ENCODE measurements around the gene UGT8.

The UGT8 gene

DNA sequence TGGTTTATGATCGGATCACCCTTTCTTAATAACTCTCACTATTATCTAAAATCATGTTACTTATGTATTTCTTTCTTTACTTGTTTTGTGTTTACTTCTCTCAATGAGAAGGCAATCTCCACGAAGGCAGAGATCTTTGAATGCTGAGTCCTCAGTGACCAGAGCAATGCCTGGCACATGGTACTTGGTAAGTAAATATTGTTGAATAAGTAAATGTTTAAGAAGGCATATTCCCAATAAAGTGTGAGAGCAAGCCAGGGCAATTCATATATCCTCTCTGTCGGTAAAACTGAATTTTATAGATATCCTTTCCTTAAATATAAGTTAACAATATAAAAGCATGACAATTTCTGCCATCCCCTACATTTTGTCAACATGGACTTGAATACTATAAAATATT lies 94.4 kb downstream of the UGT8 start:
- Mint-ChIP-seq H3K36me3 (no peaks in the 10 kb centered on the region), H3K9me3 (no peaks in the 10 kb centered on the region), H3K4me3 (no peak overlapping the region), H3K27ac (no peak overlapping the region), H3K27me3 (no peaks in the 10 kb centered on the region), H3K4me1 (no peaks in the 10 kb centered on the region)
- no peak for DNase-seq
- CTCF ChIA-PET: no interaction called here

GRCh38 chr4:114694770-114695169 lies 96.2 kb downstream of the UGT8 start:
- CTCF ChIA-PET: interaction anchor here (1.0 to 1.5 kb wide), 3 partner anchors 113 to 1299 kb away, joined by 3 to 8 read pairs (median 3); no protein-coding TSS in a partner anchor
- H3K27me3 Mint-ChIP-seq: no peaks in the 10 kb centered on the region
- no peak for DNase-seq

DNA sequence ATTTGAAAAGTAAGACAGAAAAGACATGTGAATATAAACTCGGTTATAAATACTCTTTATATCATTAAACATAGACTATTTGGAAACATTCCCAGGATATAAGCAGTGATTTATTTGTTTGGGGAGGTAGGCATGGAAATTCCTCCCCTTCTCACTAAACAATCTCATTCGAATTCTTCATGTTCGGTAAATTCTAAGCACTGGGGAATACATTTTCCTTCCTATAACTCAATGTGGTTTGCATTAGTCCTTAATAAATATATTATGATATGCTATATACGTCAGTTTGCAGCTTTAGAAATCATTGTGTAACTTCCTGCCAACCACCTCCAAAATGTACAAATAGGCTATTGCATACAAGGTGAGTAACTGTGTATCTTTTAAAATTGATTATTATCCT lies 99.6 kb downstream of the UGT8 start:
- no peaks in the 10 kb centered on the region for H3K36me3 Mint-ChIP-seq
- CTCF ChIA-PET: interaction anchor here (0.9 kb wide), 1 partner anchor 47 kb away, joined by 3 read pairs; no protein-coding TSS in a partner anchor
- H3K9me3 Mint-ChIP-seq: no peaks in the 10 kb centered on the region
- no peak overlapping the region for H3K4me3 Mint-ChIP-seq
- DNase-seq: no peak
- H3K27ac Mint-ChIP-seq: no peak overlapping the region
- no peaks in the 10 kb centered on the region for H3K4me1 Mint-ChIP-seq
- no peaks in the 10 kb centered on the region for H3K27me3 Mint-ChIP-seq

More at GRCh38 chr4:114694770-114695169, 96.2 kb downstream of the UGT8 start:
- Mint-ChIP-seq H3K27ac (no peak overlapping the region), H3K4me1 (no peaks in the 10 kb centered on the region), H3K36me3 (no peaks in the 10 kb centered on the region), H3K9me3 (no peaks in the 10 kb centered on the region), H3K4me3 (no peak overlapping the region)

GRCh38 chr4:114701491-114701890 lies 102.9 kb downstream of the UGT8 start:
- CTCF ChIA-PET: no interaction called here
- no peak for DNase-seq
- Mint-ChIP-seq H3K4me1 (no peaks in the 10 kb centered on the region), H3K9me3 (no peaks in the 10 kb centered on the region), H3K4me3 (no peak overlapping the region), H3K27me3 (no peaks in the 10 kb centered on the region), H3K36me3 (no peaks in the 10 kb centered on the region), H3K27ac (no peak overlapping the region)

GRCh38 chr4:114717432-114717831 lies 118.8 kb downstream of the UGT8 start:
- H3K9me3 Mint-ChIP-seq: no peaks in the 10 kb centered on the region

GRCh38 chr4:114725066-114725465 lies 126.5 kb downstream of the UGT8 start:
- H3K4me3 Mint-ChIP-seq: no peak overlapping the region
- H3K4me1 Mint-ChIP-seq: no peaks in the 10 kb centered on the region
- no peaks in the 10 kb centered on the region for H3K27me3 Mint-ChIP-seq
- H3K36me3 Mint-ChIP-seq: no peaks in the 10 kb centered on the region
- CTCF ChIA-PET: no interaction called here
- no peak overlapping the region for H3K27ac Mint-ChIP-seq
- no peaks in the 10 kb centered on the region for H3K9me3 Mint-ChIP-seq
- DNase-seq: no peak

More at GRCh38 chr4:114717432-114717831, 118.8 kb downstream of the UGT8 start:
- no peak overlapping the region for H3K27ac Mint-ChIP-seq
- H3K36me3 Mint-ChIP-seq: no peaks in the 10 kb centered on the region
- H3K27me3 Mint-ChIP-seq: no peaks in the 10 kb centered on the region
- DNase-seq: no peak
- CTCF ChIA-PET: no interaction called here
- no peaks in the 10 kb centered on the region for H3K4me1 Mint-ChIP-seq
- no peak overlapping the region for H3K4me3 Mint-ChIP-seq

- DNase-seq: no peak
- no peaks in the 10 kb centered on the region for H3K36me3 Mint-ChIP-seq
- H3K9me3 Mint-ChIP-seq: no peaks in the 10 kb centered on the region
- H3K4me3 Mint-ChIP-seq: no peak overlapping the region
- H3K27ac Mint-ChIP-seq: no peak overlapping the region
- H3K27me3 Mint-ChIP-seq: no peaks in the 10 kb centered on the region
- CTCF ChIA-PET: no interaction called here
- H3K4me1 Mint-ChIP-seq: no peaks in the 10 kb centered on the region
These were observed 128.9 kb downstream of the UGT8 start for GRCh38 chr4:114727461-114727860.
